Measurements from ENCODE around the gene RC3H1. TPM values are rescaled to one million over a fixed set of nuclear protein-coding genes. Genes with fewer than 3 reads are reported as not detected.
"Not testable (repeated sequence)": the region's sequence is repeated elsewhere in the genome, so short reads cannot be mapped to it uniquely, and the experiment has no call there.

The RC3H1 gene
- total RNA-seq, 6 experiments from 2014 or later, result 21.9 to 28.2 (median 23.3) TPM

- H3K4me1 Mint-ChIP-seq (ENCODE audit: low read depth), result peaks cover 51% of the 10 kb centered on the region
- H3K4me3 Mint-ChIP-seq, result peak overlapping the region; percentile 36
- no peak for DNase-seq
- H3K9me3 Mint-ChIP-seq, result no peaks in the 10 kb centered on the region
- H3K27ac Mint-ChIP-seq, result peak overlapping the region; percentile 36
- H3K27me3 Mint-ChIP-seq (ENCODE audit: insufficient read depth), result no peaks in the 10 kb centered on the region
- TF ChIP-seq CTCF (IDR thresholded peaks at IDR 0.05), result no peak
- H3K36me3 Mint-ChIP-seq (ENCODE audit: low read depth), result no peaks in the 10 kb centered on the region
These were observed 24.4 kb downstream of the RC3H1 start for GRCh38 chr1:173997791-173998190.

GRCh38 chr1:173996995-173997394 lies 25.2 kb downstream of the RC3H1 start:
- Mint-ChIP-seq H3K27ac (no peak overlapping the region), H3K36me3 (ENCODE audit: low read depth) (0 out of 2 replicates have a peak, but pooled peaks cover 4% of the 10 kb centered on the region), H3K27me3 (ENCODE audit: insufficient read depth) (no peaks in the 10 kb centered on the region), H3K9me3 (no peaks in the 10 kb centered on the region), H3K4me1 (ENCODE audit: low read depth) (peaks cover 43% of the 10 kb centered on the region), H3K4me3 (no peak overlapping the region)
- no peak for DNase-seq
- TF ChIP-seq CTCF (IDR thresholded peaks at IDR 0.05), result no peak

GRCh38 chr1:173995475-173995874 lies 26.7 kb downstream of the RC3H1 start:
- no peaks in the 10 kb centered on the region for H3K27me3 Mint-ChIP-seq (ENCODE audit: insufficient read depth)
- no peak for TF ChIP-seq CTCF (IDR thresholded peaks at IDR 0.05)
- peaks cover 28% of the 10 kb centered on the region for H3K4me1 Mint-ChIP-seq (ENCODE audit: low read depth)
- DNase-seq, result no peak
- H3K4me3 Mint-ChIP-seq, result no peak overlapping the region
- H3K27ac Mint-ChIP-seq, result no peak overlapping the region
- H3K9me3 Mint-ChIP-seq, result no peaks in the 10 kb centered on the region
- H3K36me3 Mint-ChIP-seq (ENCODE audit: low read depth), result peaks cover 9% of the 10 kb centered on the region; the same call in 1 of the 2 replicates

- Mint-ChIP-seq H3K36me3 (ENCODE audit: low read depth) (peaks cover 11% of the 10 kb centered on the region; the same call in 1 of the 2 replicates), H3K4me1 (ENCODE audit: low read depth) (peaks cover 24% of the 10 kb centered on the region)
- H3K4me3 Mint-ChIP-seq; H3K9me3 Mint-ChIP-seq; DNase-seq; H3K27me3 Mint-ChIP-seq (ENCODE audit: insufficient read depth); H3K27ac Mint-ChIP-seq: not testable (repeated sequence)
These were observed 28.2 kb downstream of the RC3H1 start for GRCh38 chr1:173993948-173994347.

- H3K9me3 Mint-ChIP-seq, result no peaks in the 10 kb centered on the region
- peaks cover 4% of the 10 kb centered on the region for H3K27me3 Mint-ChIP-seq (ENCODE audit: insufficient read depth)
- H3K4me3 Mint-ChIP-seq, result no peak overlapping the region
- peaks cover 7% of the 10 kb centered on the region; the same call in 1 of the 2 replicates for H3K4me1 Mint-ChIP-seq (ENCODE audit: low read depth)
- no peak for TF ChIP-seq CTCF (IDR thresholded peaks at IDR 0.05)
- H3K36me3 Mint-ChIP-seq (ENCODE audit: low read depth), result peaks cover 34% of the 10 kb centered on the region
- no peak for DNase-seq
- H3K27ac Mint-ChIP-seq, result peak overlapping the region; percentile 11; the same call in 1 of the 2 replicates
These were observed 34.1 kb downstream of the RC3H1 start for GRCh38 chr1:173988068-173988467.

- no peak for TF ChIP-seq CTCF (IDR thresholded peaks at IDR 0.05)
- H3K4me1 Mint-ChIP-seq (ENCODE audit: low read depth), result peaks cover 7% of the 10 kb centered on the region; the same call in 1 of the 2 replicates
- no peak overlapping the region for H3K4me3 Mint-ChIP-seq
These were observed 35.2 kb downstream of the RC3H1 start for GRCh38 chr1:173986951-173987350.

More at GRCh38 chr1:173986951-173987350, 35.2 kb downstream of the RC3H1 start:
- no peak for DNase-seq
- Mint-ChIP-seq H3K9me3 (no peaks in the 10 kb centered on the region), H3K27ac (no peak overlapping the region), H3K27me3 (ENCODE audit: insufficient read depth) (peaks cover 4% of the 10 kb centered on the region), H3K36me3 (ENCODE audit: low read depth) (peaks cover 30% of the 10 kb centered on the region)
